ENCODE results near the gene LTBP3.

The LTBP3 gene

GRCh38 chr11:65497141-65498041 lies 60.8 kb downstream of the LTBP3 start:
- ChIA-PET CTCF (interaction anchor here (0.6 to 2.5 kb wide), 8 partner anchors 9 to 362 kb away, joined by 3 to 12 read pairs (median 4); no protein-coding TSS in a partner anchor), POLR2A (interaction anchor here (0.7 to 29.4 kb wide), 18 partner anchors 9 to 362 kb away, joined by 3 to 1783 read pairs (median 6); partner anchors contain the start of genes DPF2, FRMD8, NEAT1 and SCYL1)
- TF ChIP-seq SP1 (IDR thresholded peaks at IDR 0.05) = no peak
- TF ChIP-seq CTBP1 (IDR thresholded peaks at IDR 0.05; ENCODE audit: borderline replicate concordance) = no peak
- TF ChIP-seq FOXM1 (IDR thresholded peaks at IDR 0.05; ENCODE audit: borderline replicate concordance) = peak; percentile 10; the same call in 1 of the 2 replicates
- no peak for TF ChIP-seq ARNT (IDR thresholded peaks at IDR 0.05)
- peak; percentile 99 for TF ChIP-seq LEF1 (IDR thresholded peaks at IDR 0.05; ENCODE audit: borderline replicate concordance)
- TF ChIP-seq ELF4 (IDR thresholded peaks at IDR 0.05) = no peak
- TF ChIP-seq L3MBTL2 (conservative IDR thresholded peaks at IDR 0.05) = peak; percentile 76
- TF ChIP-seq, protein P1, sequence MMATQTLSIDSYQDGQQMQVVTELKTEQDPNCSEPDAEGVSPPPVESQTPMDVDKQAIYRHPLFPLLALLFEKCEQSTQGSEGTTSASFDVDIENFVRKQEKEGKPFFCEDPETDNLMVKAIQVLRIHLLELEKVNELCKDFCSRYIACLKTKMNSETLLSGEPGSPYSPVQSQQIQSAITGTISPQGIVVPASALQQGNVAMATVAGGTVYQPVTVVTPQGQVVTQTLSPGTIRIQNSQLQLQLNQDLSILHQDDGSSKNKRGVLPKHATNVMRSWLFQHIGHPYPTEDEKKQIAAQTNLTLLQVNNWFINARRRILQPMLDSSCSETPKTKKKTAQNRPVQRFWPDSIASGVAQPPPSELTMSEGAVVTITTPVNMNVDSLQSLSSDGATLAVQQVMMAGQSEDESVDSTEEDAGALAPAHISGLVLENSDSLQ (IDR thresholded peaks at IDR 0.05) = peak; percentile 59
- peak; percentile 85 for DNase-seq (ENCODE audit: extremely low spot score)

GRCh38 chr11:65496304-65497140 lies 61.6 kb downstream of the LTBP3 start:
- no peak for DNase-seq (ENCODE audit: extremely low spot score)
- ChIA-PET POLR2A (interaction anchor here (0.8 to 29.4 kb wide), 16 partner anchors 8 to 235 kb away, joined by 3 to 1783 read pairs (median 16); partner anchors contain the start of genes DPF2, FRMD8, NEAT1 and POLA2), CTCF (interaction anchor here (0.8 to 2.5 kb wide), 6 partner anchors 8 to 80 kb away, joined by 3 to 12 read pairs (median 5); no protein-coding TSS in a partner anchor)
- no peak for TF ChIP-seq CTBP1 (IDR thresholded peaks at IDR 0.05; ENCODE audit: borderline replicate concordance)

DNA sequence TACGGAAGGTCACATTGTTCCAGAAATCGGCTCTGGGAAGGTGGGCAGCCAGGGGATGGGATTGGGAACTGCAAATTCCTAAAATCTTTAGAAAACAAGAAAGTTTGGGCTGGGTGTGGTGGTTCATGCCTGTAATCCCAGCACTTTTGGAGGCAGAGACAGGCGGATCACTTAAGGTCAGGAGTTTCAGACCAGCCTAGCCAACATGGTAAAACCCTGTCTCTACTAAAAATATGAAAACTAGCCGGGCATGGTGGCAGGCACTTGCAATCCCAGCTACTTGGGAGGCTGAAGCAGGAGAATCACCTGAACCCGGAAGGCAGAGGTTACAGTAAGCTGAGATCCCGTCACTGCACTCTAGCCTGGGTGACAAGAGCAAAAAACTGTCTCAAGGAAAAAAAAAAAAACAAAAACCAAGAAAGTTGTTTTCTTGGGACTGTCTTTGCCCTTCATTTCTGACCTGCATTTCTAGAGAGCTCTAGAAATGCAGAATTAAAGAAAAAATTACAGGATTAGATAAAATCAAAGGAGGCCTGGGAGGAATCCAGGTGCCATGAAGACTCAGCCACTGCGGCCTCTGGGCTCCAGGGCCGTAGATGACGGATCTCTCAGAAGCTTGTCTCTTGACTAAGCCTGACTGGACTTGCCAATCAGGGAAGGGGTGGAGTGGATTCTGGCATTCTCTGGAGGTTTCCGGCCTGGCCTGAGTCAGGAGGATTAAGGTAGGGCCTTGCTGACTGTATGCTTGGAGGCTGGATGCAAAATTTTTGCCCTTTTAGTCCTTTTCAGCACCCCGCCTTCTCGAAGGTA lies 64.6 kb downstream of the LTBP3 start:
- ChIA-PET POLR2A (interaction anchor here (12.7 to 29.4 kb wide), 3 partner anchors 10 to 71 kb away, joined by 594 to 1783 read pairs (median 1436); partner anchors contain the start of genes MALAT1 and NEAT1), CTCF (interaction anchor here (0.6 to 1.2 kb wide), 5 partner anchors 14 to 680 kb away, joined by 3 to 7 read pairs (median 3); no protein-coding TSS in a partner anchor)
- DNase-seq (ENCODE audit: extremely low spot score) = no peak
- TF ChIP-seq CTBP1 (IDR thresholded peaks at IDR 0.05; ENCODE audit: borderline replicate concordance) (no peak), L3MBTL2 (conservative IDR thresholded peaks at IDR 0.05) (no peak), FOXM1 (IDR thresholded peaks at IDR 0.05; ENCODE audit: borderline replicate concordance) (no peak), FOXK2 (IDR thresholded peaks at IDR 0.05) (no peak), BHLHE40 (IDR thresholded peaks at IDR 0.05; ENCODE audit: borderline replicate concordance) (no peak), ZNF384 (IDR thresholded peaks at IDR 0.05) (no peak), ELF4 (IDR thresholded peaks at IDR 0.05) (no peak), NFRKB (IDR thresholded peaks at IDR 0.05) (no peak), SP1 (IDR thresholded peaks at IDR 0.05) (no peak), ARNT (IDR thresholded peaks at IDR 0.05) (no peak), FOXA1 (IDR thresholded peaks at IDR 0.05) (no peak), TARDBP (IDR thresholded peaks at IDR 0.05) (no peak), SUZ12 (IDR thresholded peaks at IDR 0.05) (no peak), HDGF (IDR thresholded peaks at IDR 0.05; ENCODE audit: borderline replicate concordance) (no peak), LEF1 (IDR thresholded peaks at IDR 0.05; ENCODE audit: borderline replicate concordance) (no peak)
- TF ChIP-seq, protein P1 (IDR thresholded peaks at IDR 0.05) = no peak

GRCh38 chr11:65492637-65493366 lies 65.4 kb downstream of the LTBP3 start:
- POLR2A ChIA-PET = interaction anchor here (1.2 to 29.4 kb wide), 4 partner anchors 10 to 159 kb away, joined by 3 to 1783 read pairs (median 1015); partner anchors contain the start of genes DPF2, MALAT1 and NEAT1
- CTCF ChIA-PET = interaction anchor here (0.6 to 2.1 kb wide), 5 partner anchors 13 to 679 kb away, joined by 3 to 8 read pairs (median 7); no protein-coding TSS in a partner anchor
- TF ChIP-seq FOXA1 (IDR thresholded peaks at IDR 0.05) (no peak), FOXM1 (IDR thresholded peaks at IDR 0.05; ENCODE audit: borderline replicate concordance) (no peak), NFRKB (IDR thresholded peaks at IDR 0.05) (no peak), LEF1 (IDR thresholded peaks at IDR 0.05; ENCODE audit: borderline replicate concordance) (no peak), ZNF384 (IDR thresholded peaks at IDR 0.05) (no peak), SUZ12 (IDR thresholded peaks at IDR 0.05) (no peak), HDGF (IDR thresholded peaks at IDR 0.05; ENCODE audit: borderline replicate concordance) (no peak), FOXK2 (IDR thresholded peaks at IDR 0.05) (no peak), BHLHE40 (IDR thresholded peaks at IDR 0.05; ENCODE audit: borderline replicate concordance) (no peak), L3MBTL2 (conservative IDR thresholded peaks at IDR 0.05) (no peak), ELF4 (IDR thresholded peaks at IDR 0.05) (no peak)
- TF ChIP-seq, protein P1 (IDR thresholded peaks at IDR 0.05) = no peak
- DNase-seq (ENCODE audit: extremely low spot score) = no peak

Measured in HEK293T (cell line).